ENCODE measurements around the gene ZNF547.

The ZNF547 gene

GRCh38 chr19:57376151-57376550, 12.8 kb downstream of the ZNF547 start:
- DNase-seq, result no peak

GRCh38 chr19:57377498-57378146, 14.3 kb downstream of the ZNF547 start:
- DNase-seq, result no peak

GRCh38 chr19:57380923-57381322, 17.6 kb downstream of the ZNF547 start:
- no peak for DNase-seq

- DNase-seq, result no peak
Observed at GRCh38 chr19:57382806-57383488, 19.6 kb downstream of the ZNF547 start.

GRCh38 chr19:57389194-57389729, 25.9 kb downstream of the ZNF547 start:
- DNase-seq, result no peak

- DNase-seq, result peak; percentile 96
Observed at GRCh38 chr19:57389730-57390598, 26.6 kb downstream of the ZNF547 start, which contains the start of gene ZNF548. Gene ZNF548 (plus strand): TSS chr19:57389854. CDS start chr19:57390100, 246 bp downstream.

- DNase-seq, result no peak
Observed at GRCh38 chr19:57395710-57396109, 32.4 kb downstream of the ZNF547 start.

GRCh38 chr19:57398868-57399267, 35.5 kb downstream of the ZNF547 start:
- DNase-seq, result no peak

GRCh38 chr19:57403737-57404563, 40.6 kb downstream of the ZNF547 start:
- DNase-seq, result no peak

- DNase-seq, result peak; percentile 31
Observed at GRCh38 chr19:57406516-57407123, 43.3 kb downstream of the ZNF547 start.

- DNase-seq, result peak; percentile 75
Observed at GRCh38 chr19:57410877-57411671, 47.7 kb downstream of the ZNF547 start, which contains the start of gene ZNF17. Gene ZNF17 (plus strand): TSS chr19:57411161. CDS start chr19:57413616, 2,455 bp downstream.

GRCh38 chr19:57419439-57419838, 56.1 kb downstream of the ZNF547 start:
- DNase-seq, result no peak

- DNase-seq, result no peak
Observed at GRCh38 chr19:57421037-57421436, 57.7 kb downstream of the ZNF547 start.

All from NCI-H526 treated with DMSO at 0.1 percent for 48 hours (cell line).